IMR-90 (cell line): Measurements from ENCODE around the gene PHOSPHO1. TPM values are rescaled to one million over a fixed set of nuclear protein-coding genes. Genes with fewer than 3 reads are reported as not detected.

Source experiments
- ATAC-seq: fragments of 200-7000 bp; cut with Tn5 transposase; 2 replicates; pipeline ENCODE4 v1.9.1; 2020; ENCODE audit warnings: low read depth, mild to moderate bottlenecking, moderate library complexity
- BruUV-seq: library from RNA; stranded (reverse); fragments of 400-500 nt; replicated peaks from 2 replicates; lab custom pipeline; 2021; lab: Mats Ljungman, UMichigan
- CTCF ChIA-PET: fragments of 300-600 bp; formaldehyde crosslinking; extraction: SDS; loops from one replicate; lab custom pipeline; 2021; ENCODE audit warnings: antibody characterized with exemption; lab: Yijun Ruan, JAX
- POLR2A ChIA-PET: fragments of 300-600 bp; sonication (Branson Sonifier 250); formaldehyde crosslinking; loops from one replicate; lab custom pipeline; 2022; ENCODE audit warnings: antibody characterized with exemption; ENCODE audit not compliant: unreplicated experiment; lab: Charles Lee
- DNase-seq: peaks from one replicate; pipeline ENCODE4 v3.0.0; 2013
- H2AFZ ChIP-seq: replicated peaks from 2 replicates; pipeline ENCODE3; 2013; ENCODE audit warnings: low read length, mild to moderate bottlenecking; ENCODE audit not compliant: poor library complexity
- H2AK5ac ChIP-seq: 2 replicates; pipeline ENCODE4 v1.6.1; 2013; ENCODE audit warnings: low read depth, low read length, inconsistent platforms
- H2AK9ac ChIP-seq: replicated peaks from 2 replicates; pipeline ENCODE3; 2013; ENCODE audit warnings: mild to moderate bottlenecking, low read depth, low read length, moderate library complexity; ENCODE audit not compliant: poor library complexity
- H2BK120ac ChIP-seq: 2 replicates; pipeline ENCODE4 v1.6.1; 2013; ENCODE audit warnings: low read depth, low read length, inconsistent platforms
- H2BK15ac ChIP-seq: 3 replicates; pipeline ENCODE4 v1.6.1; 2013; ENCODE audit warnings: low read depth, low read length, inconsistent platforms
- H2BK20ac ChIP-seq: 2 replicates; pipeline ENCODE4 v1.6.1; 2013; ENCODE audit warnings: low read depth, mild to moderate bottlenecking, inconsistent platforms, low read length, moderate library complexity
- H2BK5ac ChIP-seq: 2 replicates; pipeline ENCODE4 v1.6.1; 2013; ENCODE audit warnings: mild to moderate bottlenecking, low read depth, low read length, inconsistent platforms; ENCODE audit not compliant: poor library complexity, severe bottlenecking
- H3K14ac ChIP-seq: replicated peaks from 2 replicates; pipeline ENCODE4 v1.6.1; 2013; ENCODE audit warnings: low read depth, low read length, inconsistent platforms
- H3K18ac ChIP-seq: 2 replicates; pipeline ENCODE4 v1.6.1; 2013; ENCODE audit warnings: low read depth, low read length, control low read depth
- H3K23ac ChIP-seq: 2 replicates; pipeline ENCODE4 v1.6.1; 2013; ENCODE audit warnings: low read depth, low read length, inconsistent platforms
- H3K27ac ChIP-seq: 2 replicates; pipeline ENCODE4 v1.5.1; 2013; ENCODE audit warnings: mild to moderate bottlenecking, control low read depth, low read length; ENCODE audit not compliant: insufficient read depth
- H3K27me3 ChIP-seq: 2 replicates; pipeline ENCODE4 v1.6.1; 2013; ENCODE audit warnings: low read length; ENCODE audit not compliant: control insufficient read depth, insufficient read depth
- H3K36me3 ChIP-seq: 2 replicates; pipeline ENCODE4 v1.6.1; 2013; ENCODE audit warnings: low read length, mixed read lengths; ENCODE audit not compliant: control insufficient read depth, insufficient read depth
- H3K4ac ChIP-seq: 2 replicates; pipeline ENCODE4 v1.6.1; 2013; ENCODE audit warnings: low read depth, low read length, inconsistent platforms
- H3K4me1 ChIP-seq: 2 replicates; pipeline ENCODE4 v1.6.1; 2013; ENCODE audit warnings: low read length, mixed read lengths; ENCODE audit not compliant: control insufficient read depth, insufficient read depth
- H3K4me2 ChIP-seq: 2 replicates; pipeline ENCODE4 v1.6.1; 2013; ENCODE audit warnings: low read depth, mild to moderate bottlenecking, control low read depth, low read length, moderate library complexity
- H3K4me3 ChIP-seq: 2 replicates; pipeline ENCODE4 v1.5.1; 2013; ENCODE audit warnings: low read depth, mild to moderate bottlenecking, control low read depth, low read length, moderate library complexity; ENCODE audit not compliant: insufficient read depth
- H3K56ac ChIP-seq: 2 replicates; pipeline ENCODE4 v1.6.1; 2013; ENCODE audit warnings: low read length, inconsistent platforms; ENCODE audit not compliant: insufficient read depth; ENCODE audit errors: extremely low read depth
- H3K79me1 ChIP-seq, 2 experiments: 2 replicates each; pipeline ENCODE4 v1.6.1; 2013; ENCODE audit warnings: low read length in 2 of 2, inconsistent platforms in 1 of 2, low read depth in 1 of 2
- H3K9ac ChIP-seq: 2 replicates; pipeline ENCODE4 v1.6.1; 2013; ENCODE audit warnings: low read depth, low read length, control low read depth
- H3K9me1 ChIP-seq: 2 replicates; pipeline ENCODE4 v1.6.1; 2013; ENCODE audit warnings: low read length, inconsistent platforms; ENCODE audit not compliant: insufficient read depth
- H3K9me3 ChIP-seq: 2 replicates; pipeline ENCODE4 v1.6.1; 2013; ENCODE audit warnings: low read length; ENCODE audit not compliant: control insufficient read depth, insufficient read depth
- H4K20me1 ChIP-seq: 2 replicates; pipeline ENCODE4 v1.6.1; 2013; ENCODE audit warnings: low read length, inconsistent platforms; ENCODE audit not compliant: insufficient read depth
- H4K5ac ChIP-seq: 2 replicates; pipeline ENCODE4 v1.6.1; 2013; ENCODE audit warnings: mild to moderate bottlenecking, low read depth, low read length, control low read depth
- H4K8ac ChIP-seq, 2 experiments: 2 replicates each; pipeline ENCODE4 v1.6.1; 2013; ENCODE audit warnings: low read depth in 2 of 2, low read length in 2 of 2, control low read depth in 1 of 2, inconsistent platforms in 1 of 2
- H4K91ac ChIP-seq: 2 replicates; pipeline ENCODE4 v1.6.1; 2013; ENCODE audit warnings: low read depth, low read length, inconsistent platforms; ENCODE audit not compliant: insufficient read depth
- BHLHE40 ChIP-seq: fragments of 150-350 bp; IDR thresholded peaks from 2 replicates; pipeline ENCODE4 v1.6.1; 2016; ENCODE audit warnings: mild to moderate bottlenecking, low read depth, low read length
- FOS ChIP-seq: fragments of 150-350 bp; IDR thresholded peaks from 2 replicates; pipeline ENCODE4 v1.6.1; 2016; ENCODE audit warnings: low read depth, low read length
- MAFK ChIP-seq: IDR thresholded peaks from 2 replicates; pipeline ENCODE4 v1.6.1; 2012; ENCODE audit warnings: low read depth, low read length, improper control_type of control experiment
- MAZ ChIP-seq: IDR thresholded peaks from 2 replicates; pipeline ENCODE4 v1.6.1; 2012; ENCODE audit warnings: low read depth, mild to moderate bottlenecking, low read length, improper control_type of control experiment, moderate library complexity, borderline replicate concordance
- NFE2L2 ChIP-seq: fragments of 150-350 bp; IDR thresholded peaks from 2 replicates; pipeline ENCODE4 v1.6.1; 2016; ENCODE audit warnings: low read depth, mild to moderate bottlenecking, low read length
- POLR2A ChIP-seq: IDR thresholded peaks from 2 replicates; pipeline ENCODE4 v1.6.1; 2012; ENCODE audit warnings: mild to moderate bottlenecking, low read depth, low read length
- RAD21 ChIP-seq: IDR thresholded peaks from 2 replicates; pipeline ENCODE4 v1.6.1; 2012; ENCODE audit warnings: low read length, improper control_type of control experiment
- RCOR1 ChIP-seq: IDR thresholded peaks from 2 replicates; pipeline ENCODE4 v1.6.1; 2012; ENCODE audit warnings: mild to moderate bottlenecking, low read length, improper control_type of control experiment; ENCODE audit not compliant: insufficient replicate concordance
- RFX5 ChIP-seq: IDR thresholded peaks from 2 replicates; pipeline ENCODE4 v1.8.0; 2012; ENCODE audit warnings: low read depth, mild to moderate bottlenecking, low read length, moderate library complexity
- USF2 ChIP-seq: fragments of 150-350 bp; IDR thresholded peaks from 2 replicates; pipeline ENCODE4 v1.6.1; 2017; ENCODE audit warnings: mild to moderate bottlenecking, antibody characterized with exemption, low read length, low read depth
- WGBS, 2 experiments: methylation state at CpG; one replicate each; pipeline versions ENCODE4 v1.1.5 to v1.1.7; 2013; ENCODE audit warnings: missing lambda C conversion rate in 2 of 2; ENCODE audit not compliant: insufficient read length in 1 of 2; ENCODE audit errors: extremely low coverage in 2 of 2; 5-methylcytosine and 5-hydroxymethylcytosine counted together
- dilution Hi-C: fragments of 300-500 bp; cut with HindIII; formaldehyde crosslinking; loops from one replicate; pipeline ENCODE4 v1.14.3; 2018; ENCODE audit warnings: low sequenced_read_pairs; ENCODE audit not compliant: unreplicated experiment
- in situ Hi-C: fragments of 300-500 bp; cut with MboI; formaldehyde crosslinking; loops from 3 replicates; pipeline ENCODE4 v1.14.3; 2019; ENCODE audit warnings: low sequenced_read_pairs, inconsistent platforms, mixed read lengths
- intact Hi-C: fragments of 100-400 bp; cut with micrococcal nuclease; formaldehyde crosslinking; loops from 2 replicates; pipeline ENCODE4 v1.10.0; 2022
- polyA plus RNA-seq, 3 experiments: library from polyadenylated mRNA; depleted of rRNA; stranded (reverse); fragments of >200 nt; gene quantifications; 2 replicates each; pipeline ENCODE4 v1.2.3, GENCODE V29; 2012; ENCODE audit warnings: low replicate concordance in 1 of 3
- total RNA-seq: library from RNA; depleted of rRNA; stranded (reverse); fragments of >200 nt; gene quantifications from 2 replicates; pipeline ENCODE4 v1.2.3, GENCODE V29; 2012
- TF ChIP-seq, protein P1 (sequence below): conservative IDR thresholded peaks from 2 replicates; pipeline ENCODE4 v1.5.1; 2012; ENCODE audit warnings: mild to moderate bottlenecking, low read depth, low read length, improper control_type of control experiment
- TF ChIP-seq, protein P2 (sequence below): fragments of 150-350 bp; IDR thresholded peaks from 2 replicates; pipeline ENCODE4 v1.6.1; 2016; ENCODE audit warnings: low read depth, mild to moderate bottlenecking, low read length, moderate library complexity, borderline replicate concordance

The PHOSPHO1 gene
- total and polyA plus RNA-seq, 2 of the 4 experiments (the other 2 are of a cell fraction): under 0.01 to 0.48 TPM

- no peak overlapping the region for H4K5ac ChIP-seq
- no peak overlapping the region for H4K8ac ChIP-seq
- H2AK9ac ChIP-seq: no peak overlapping the region
- H3K4me2 ChIP-seq: no peak overlapping the region
- no peaks in the 10 kb centered on the region for H3K9me3 ChIP-seq
- no peak overlapping the region for H2BK20ac ChIP-seq
- TF ChIP-seq USF2 (no peak), MAZ (no peak), RFX5 (no peak), BHLHE40 (no peak), RAD21 (no peak), FOS (no peak), POLR2A (no peak), MAFK (no peak), NFE2L2 (no peak), RCOR1 (no peak)
- TF ChIP-seq, protein P1, sequence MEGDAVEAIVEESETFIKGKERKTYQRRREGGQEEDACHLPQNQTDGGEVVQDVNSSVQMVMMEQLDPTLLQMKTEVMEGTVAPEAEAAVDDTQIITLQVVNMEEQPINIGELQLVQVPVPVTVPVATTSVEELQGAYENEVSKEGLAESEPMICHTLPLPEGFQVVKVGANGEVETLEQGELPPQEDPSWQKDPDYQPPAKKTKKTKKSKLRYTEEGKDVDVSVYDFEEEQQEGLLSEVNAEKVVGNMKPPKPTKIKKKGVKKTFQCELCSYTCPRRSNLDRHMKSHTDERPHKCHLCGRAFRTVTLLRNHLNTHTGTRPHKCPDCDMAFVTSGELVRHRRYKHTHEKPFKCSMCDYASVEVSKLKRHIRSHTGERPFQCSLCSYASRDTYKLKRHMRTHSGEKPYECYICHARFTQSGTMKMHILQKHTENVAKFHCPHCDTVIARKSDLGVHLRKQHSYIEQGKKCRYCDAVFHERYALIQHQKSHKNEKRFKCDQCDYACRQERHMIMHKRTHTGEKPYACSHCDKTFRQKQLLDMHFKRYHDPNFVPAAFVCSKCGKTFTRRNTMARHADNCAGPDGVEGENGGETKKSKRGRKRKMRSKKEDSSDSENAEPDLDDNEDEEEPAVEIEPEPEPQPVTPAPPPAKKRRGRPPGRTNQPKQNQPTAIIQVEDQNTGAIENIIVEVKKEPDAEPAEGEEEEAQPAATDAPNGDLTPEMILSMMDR: no peak
- TF ChIP-seq, protein P2, sequence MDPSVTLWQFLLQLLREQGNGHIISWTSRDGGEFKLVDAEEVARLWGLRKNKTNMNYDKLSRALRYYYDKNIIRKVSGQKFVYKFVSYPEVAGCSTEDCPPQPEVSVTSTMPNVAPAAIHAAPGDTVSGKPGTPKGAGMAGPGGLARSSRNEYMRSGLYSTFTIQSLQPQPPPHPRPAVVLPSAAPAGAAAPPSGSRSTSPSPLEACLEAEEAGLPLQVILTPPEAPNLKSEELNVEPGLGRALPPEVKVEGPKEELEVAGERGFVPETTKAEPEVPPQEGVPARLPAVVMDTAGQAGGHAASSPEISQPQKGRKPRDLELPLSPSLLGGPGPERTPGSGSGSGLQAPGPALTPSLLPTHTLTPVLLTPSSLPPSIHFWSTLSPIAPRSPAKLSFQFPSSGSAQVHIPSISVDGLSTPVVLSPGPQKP: no peak
- no peak overlapping the region for H3K18ac ChIP-seq
- no peak overlapping the region for H3K56ac ChIP-seq
- no CpG with 5 or more reads among the region's 5 CpGs for WGBS, 2 experiments
- in situ Hi-C loops: no loop called here
- H3K4me3 ChIP-seq: no peak overlapping the region
- H3K27ac ChIP-seq: no peak overlapping the region
- H3K9ac ChIP-seq: no peak overlapping the region
- no peak overlapping the region for H2BK15ac ChIP-seq
- DNase-seq (no peak), ATAC-seq (no peak)
- H4K91ac ChIP-seq: no peak overlapping the region
- no peaks in the 10 kb centered on the region for H3K79me1 ChIP-seq
- ChIA-PET POLR2A (no interaction called here), CTCF (no interaction called here)
- H2BK5ac ChIP-seq: no peak overlapping the region
- intact Hi-C loops: loop anchor here (10.0 kb wide), 1 partner anchor 867 kb away; no protein-coding TSS in a partner anchor
- dilution Hi-C loops: no loop called here
- no peak overlapping the region for H3K4ac ChIP-seq
- no peaks in the 10 kb centered on the region for H3K4me1 ChIP-seq
- H3K14ac ChIP-seq: no peak overlapping the region
- BruUV-seq: no TSS peak
- no peaks in the 10 kb centered on the region for H3K27me3 ChIP-seq
- H2BK120ac ChIP-seq: no peak overlapping the region
- peaks cover 3% of the 10 kb centered on the region for H4K20me1 ChIP-seq
- H2AK5ac ChIP-seq: no peak overlapping the region
- 0 out of 2 replicates have a peak, but pooled peaks cover 4% of the 10 kb centered on the region for H3K9me1 ChIP-seq
- H3K36me3 ChIP-seq: no peaks in the 10 kb centered on the region
- H2AFZ ChIP-seq: no peak overlapping the region
- no peak overlapping the region for H3K23ac ChIP-seq
Measured at GRCh38 chr17:49197346-49197998, 33.1 kb downstream of the PHOSPHO1 start.
